MM.1S (cell line): ENCODE data around the gene TMEM109.

Experiments
- DNase-seq: peaks from one replicate; pipeline ENCODE4 v3.0.0-alpha.2; 2015
- H2AFZ ChIP-seq: fragments of 300-600 bp; sonication (generic); 2 replicates; pipeline ENCODE4 v1.6.0; 2016; ENCODE audit warnings: antibody characterized with exemption, low read length
- H3F3A ChIP-seq: fragments of 300-600 bp; sonication (generic); 2 replicates; pipeline ENCODE4 v1.6.1; 2016; ENCODE audit warnings: mild to moderate bottlenecking, antibody characterized with exemption, low read length, moderate library complexity, mixed read lengths; ENCODE audit not compliant: insufficient read depth
- H3K27ac ChIP-seq: fragments of 300-600 bp; sonication (generic); 2 replicates; pipeline ENCODE4 v1.5.1; 2016; ENCODE audit warnings: mild to moderate bottlenecking, low read length
- H3K27me3 ChIP-seq: fragments of 300-600 bp; sonication (generic); replicated peaks from 2 replicates; pipeline ENCODE4 v1.6.0; 2016; ENCODE audit warnings: low read length; ENCODE audit not compliant: insufficient read depth
- H3K36me3 ChIP-seq: fragments of 300-600 bp; sonication (generic); replicated peaks from 2 replicates; pipeline ENCODE4 v1.6.1; 2016; ENCODE audit warnings: mild to moderate bottlenecking, low read length, mixed read lengths; ENCODE audit not compliant: insufficient read depth
- H3K4me1 ChIP-seq: fragments of 300-600 bp; sonication (generic); 2 replicates; pipeline ENCODE4 v1.6.1; 2016; ENCODE audit warnings: low read length, mixed read lengths
- H3K4me2 ChIP-seq: fragments of 300-600 bp; sonication (generic); 2 replicates; pipeline ENCODE4 v1.6.0; 2016; ENCODE audit warnings: low read depth, low read length
- H3K4me3 ChIP-seq: fragments of 300-600 bp; sonication (generic); 2 replicates; pipeline ENCODE4 v1.5.1; 2016; ENCODE audit warnings: low read length, mixed read lengths
- H3K79me2 ChIP-seq: fragments of 300-600 bp; sonication (generic); 2 replicates; pipeline ENCODE4 v1.6.1; 2016; ENCODE audit warnings: mixed run types, low read length, mixed read lengths
- H3K9ac ChIP-seq: fragments of 300-600 bp; sonication (generic); 2 replicates; pipeline ENCODE4 v1.6.1; 2016; ENCODE audit warnings: low read length, mixed read lengths
- H3K9me2 ChIP-seq: fragments of 300-600 bp; sonication (generic); replicated peaks from 2 replicates; pipeline ENCODE4 v1.6.1; 2016; ENCODE audit warnings: mild to moderate bottlenecking, low read length, mixed read lengths; ENCODE audit not compliant: insufficient read depth
- H3K9me3 ChIP-seq: fragments of 300-600 bp; sonication (generic); replicated peaks from 2 replicates; pipeline ENCODE4 v1.6.1; 2016; ENCODE audit warnings: mild to moderate bottlenecking, low read length, mixed read lengths; ENCODE audit not compliant: insufficient read depth
- H4K20me1 ChIP-seq: fragments of 300-600 bp; sonication (generic); 2 replicates; pipeline ENCODE4 v1.6.1; 2016; ENCODE audit warnings: mild to moderate bottlenecking, low read length, moderate library complexity, mixed read lengths; ENCODE audit not compliant: insufficient read depth
- CTCF ChIP-seq: fragments of 300-600 bp; sonication (generic); IDR thresholded peaks from 2 replicates; pipeline ENCODE4 v1.5.1; 2016; ENCODE audit warnings: antibody characterized with exemption, low read length, mixed read lengths
- EZH2 ChIP-seq: fragments of 300-600 bp; sonication (generic); optimal IDR thresholded peaks from 2 replicates; pipeline ENCODE3; 2017; ENCODE audit warnings: low read depth, mild to moderate bottlenecking, antibody characterized with exemption, low read length, mixed read lengths
- EZH2phosphoT487 ChIP-seq: fragments of 300-600 bp; sonication (generic); IDR thresholded peaks from 2 replicates; pipeline ENCODE4 v1.6.1; 2018; ENCODE audit warnings: antibody characterized with exemption, low read length

The TMEM109 gene

GRCh38 chr11:60889869-60890311, 24.1 kb upstream of the TMEM109 start:
- Histone ChIP-seq H3K27ac (no peak overlapping the region), H3K9ac (no peak overlapping the region), H3F3A (peaks cover 7% of the 10 kb centered on the region; the same call in 1 of the 2 replicates), H3K4me3 (no peak overlapping the region), H3K4me1 (peaks cover 6% of the 10 kb centered on the region; the same call in 1 of the 2 replicates), H3K27me3 (no peaks in the 10 kb centered on the region), H3K36me3 (peaks cover 1% of the 10 kb centered on the region), H3K4me2 (no peak overlapping the region), H3K9me3 (no peaks in the 10 kb centered on the region), H2AFZ (no peak overlapping the region), H3K79me2 (0 out of 2 replicates have a peak, but pooled peaks cover 4% of the 10 kb centered on the region), H3K9me2 (no peaks in the 10 kb centered on the region), H4K20me1 (no peaks in the 10 kb centered on the region)
- TF ChIP-seq EZH2 (no peak), EZH2phosphoT487 (no peak), CTCF (no peak)
- DNase-seq: no peak

- no peak for DNase-seq
- no peak overlapping the region for H3K27ac ChIP-seq
- H3K36me3 ChIP-seq: peaks cover 3% of the 10 kb centered on the region
- TF ChIP-seq EZH2phosphoT487: no peak
- no peak for TF ChIP-seq CTCF
- no peak for TF ChIP-seq EZH2
- H2AFZ ChIP-seq: no peak overlapping the region
- H3K9me3 ChIP-seq: no peaks in the 10 kb centered on the region
- no peaks in the 10 kb centered on the region for H4K20me1 ChIP-seq
- H3F3A ChIP-seq: peaks cover 7% of the 10 kb centered on the region; the same call in 1 of the 2 replicates
- H3K9me2 ChIP-seq: no peaks in the 10 kb centered on the region
- H3K9ac ChIP-seq: no peak overlapping the region
- no peak overlapping the region for H3K4me2 ChIP-seq
- peaks cover 6% of the 10 kb centered on the region; the same call in 1 of the 2 replicates for H3K4me1 ChIP-seq
- 0 out of 2 replicates have a peak, but pooled peaks cover 4% of the 10 kb centered on the region for H3K79me2 ChIP-seq
- H3K27me3 ChIP-seq: no peaks in the 10 kb centered on the region
- no peak overlapping the region for H3K4me3 ChIP-seq
These were observed 23.3 kb upstream of the TMEM109 start for GRCh38 chr11:60890696-60891095.

GRCh38 chr11:60891103-60891741, 22.7 kb upstream of the TMEM109 start:
- Histone ChIP-seq H2AFZ (no peak overlapping the region), H3K9ac (no peak overlapping the region), H3K79me2 (0 out of 2 replicates have a peak, but pooled peaks cover 4% of the 10 kb centered on the region), H3K9me3 (no peaks in the 10 kb centered on the region), H3K4me2 (no peak overlapping the region), H3K27ac (no peak overlapping the region), H3K27me3 (no peaks in the 10 kb centered on the region), H3K36me3 (peaks cover 3% of the 10 kb centered on the region), H3K4me3 (no peak overlapping the region), H4K20me1 (no peaks in the 10 kb centered on the region), H3K9me2 (no peaks in the 10 kb centered on the region), H3K4me1 (peaks cover 6% of the 10 kb centered on the region; the same call in 1 of the 2 replicates), H3F3A (peaks cover 7% of the 10 kb centered on the region; the same call in 1 of the 2 replicates)
- no peak for DNase-seq
- TF ChIP-seq EZH2phosphoT487 (no peak), CTCF (no peak), EZH2 (no peak)
